ENCODE results near the gene VASN. TPM values are rescaled to one million over a fixed set of nuclear protein-coding genes. Genes with fewer than 3 reads are reported as not detected.

The VASN gene
- total and polyA plus RNA-seq, 10 of the 15 experiments (the other 5 are each of a cell fraction or from before 2014, with no cell fraction given): 0.02 to 0.19 (median 0.14) TPM; not detected in 6

DNA sequence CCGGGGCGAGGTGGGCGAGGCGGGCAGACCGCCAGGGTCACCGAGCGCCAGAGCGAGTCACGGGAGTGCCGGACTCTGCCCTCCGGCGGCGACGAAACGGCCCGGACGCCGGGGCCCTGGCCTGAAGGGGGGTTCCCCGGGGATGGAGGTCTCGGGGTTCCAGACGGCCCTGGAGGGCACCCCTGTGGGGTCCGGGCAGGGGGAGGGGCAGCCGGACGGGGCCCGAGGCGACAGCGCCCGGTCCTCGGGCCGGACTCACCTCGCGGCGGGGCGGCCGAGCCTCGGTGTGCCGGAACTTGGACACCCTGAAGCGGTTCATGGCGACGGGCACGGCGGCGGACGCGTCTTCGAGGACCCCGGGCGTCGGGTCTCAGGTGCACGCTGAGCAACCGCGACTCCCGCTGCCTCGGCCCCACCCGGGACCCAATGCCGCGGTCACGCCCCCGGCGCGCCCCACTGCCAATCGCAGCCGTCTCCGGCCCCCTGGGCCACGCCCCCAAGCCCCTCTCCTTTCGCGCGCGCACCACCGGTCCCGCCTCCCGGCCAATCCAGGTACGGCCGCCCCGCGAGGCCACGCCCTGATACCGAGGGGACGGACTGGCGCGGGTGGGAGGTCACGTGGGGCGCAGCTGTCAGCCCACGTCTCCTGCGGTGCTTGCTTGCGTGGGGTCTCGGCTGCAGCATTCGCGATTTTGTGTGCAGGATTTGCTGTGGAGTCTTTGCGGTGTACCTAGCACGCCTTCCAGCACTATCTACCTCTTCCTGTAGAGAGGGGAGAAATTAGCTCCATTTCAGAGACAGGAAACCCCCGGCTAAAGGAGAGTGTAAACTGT, 44.8 kb downstream of the VASN start, which contains the start of gene CORO7 (continued):
- TF ChIP-seq, protein P1, sequence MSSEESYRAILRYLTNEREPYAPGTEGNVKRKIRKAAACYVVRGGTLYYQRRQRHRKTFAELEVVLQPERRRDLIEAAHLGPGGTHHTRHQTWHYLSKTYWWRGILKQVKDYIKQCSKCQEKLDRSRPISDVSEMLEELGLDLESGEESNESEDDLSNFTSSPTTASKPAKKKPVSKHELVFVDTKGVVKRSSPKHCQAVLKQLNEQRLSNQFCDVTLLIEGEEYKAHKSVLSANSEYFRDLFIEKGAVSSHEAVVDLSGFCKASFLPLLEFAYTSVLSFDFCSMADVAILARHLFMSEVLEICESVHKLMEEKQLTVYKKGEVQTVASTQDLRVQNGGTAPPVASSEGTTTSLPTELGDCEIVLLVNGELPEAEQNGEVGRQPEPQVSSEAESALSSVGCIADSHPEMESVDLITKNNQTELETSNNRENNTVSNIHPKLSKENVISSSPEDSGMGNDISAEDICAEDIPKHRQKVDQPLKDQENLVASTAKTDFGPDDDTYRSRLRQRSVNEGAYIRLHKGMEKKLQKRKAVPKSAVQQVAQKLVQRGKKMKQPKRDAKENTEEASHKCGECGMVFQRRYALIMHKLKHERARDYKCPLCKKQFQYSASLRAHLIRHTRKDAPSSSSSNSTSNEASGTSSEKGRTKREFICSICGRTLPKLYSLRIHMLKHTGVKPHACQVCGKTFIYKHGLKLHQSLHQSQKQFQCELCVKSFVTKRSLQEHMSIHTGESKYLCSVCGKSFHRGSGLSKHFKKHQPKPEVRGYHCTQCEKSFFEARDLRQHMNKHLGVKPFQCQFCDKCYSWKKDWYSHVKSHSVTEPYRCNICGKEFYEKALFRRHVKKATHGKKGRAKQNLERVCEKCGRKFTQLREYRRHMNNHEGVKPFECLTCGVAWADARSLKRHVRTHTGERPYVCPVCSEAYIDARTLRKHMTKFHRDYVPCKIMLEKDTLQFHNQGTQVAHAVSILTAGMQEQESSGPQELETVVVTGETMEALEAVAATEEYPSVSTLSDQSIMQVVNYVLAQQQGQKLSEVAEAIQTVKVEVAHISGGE (CRISPR knock-in tag; IDR thresholded peaks at IDR 0.05): no peak
- TF ChIP-seq LARP7 (IDR thresholded peaks at IDR 0.05): peak; percentile 93
- TF ChIP-seq CBX5 (IDR thresholded peaks at IDR 0.05; ENCODE audit: low read depth): no peak
- TF ChIP-seq RFX5 (IDR thresholded peaks at IDR 0.05; ENCODE audit: low read depth, low read length): 0 out of 2 replicates have a peak, but pooled peaks have one; percentile 59
- no peak for TF ChIP-seq YBX1 (IDR thresholded peaks at IDR 0.05)
- TF ChIP-seq, protein P2, sequence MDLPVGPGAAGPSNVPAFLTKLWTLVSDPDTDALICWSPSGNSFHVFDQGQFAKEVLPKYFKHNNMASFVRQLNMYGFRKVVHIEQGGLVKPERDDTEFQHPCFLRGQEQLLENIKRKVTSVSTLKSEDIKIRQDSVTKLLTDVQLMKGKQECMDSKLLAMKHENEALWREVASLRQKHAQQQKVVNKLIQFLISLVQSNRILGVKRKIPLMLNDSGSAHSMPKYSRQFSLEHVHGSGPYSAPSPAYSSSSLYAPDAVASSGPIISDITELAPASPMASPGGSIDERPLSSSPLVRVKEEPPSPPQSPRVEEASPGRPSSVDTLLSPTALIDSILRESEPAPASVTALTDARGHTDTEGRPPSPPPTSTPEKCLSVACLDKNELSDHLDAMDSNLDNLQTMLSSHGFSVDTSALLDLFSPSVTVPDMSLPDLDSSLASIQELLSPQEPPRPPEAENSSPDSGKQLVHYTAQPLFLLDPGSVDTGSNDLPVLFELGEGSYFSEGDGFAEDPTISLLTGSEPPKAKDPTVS (IDR thresholded peaks at IDR 0.05; ENCODE audit: low read depth, low read length): no peak
- TF ChIP-seq, protein P3, sequence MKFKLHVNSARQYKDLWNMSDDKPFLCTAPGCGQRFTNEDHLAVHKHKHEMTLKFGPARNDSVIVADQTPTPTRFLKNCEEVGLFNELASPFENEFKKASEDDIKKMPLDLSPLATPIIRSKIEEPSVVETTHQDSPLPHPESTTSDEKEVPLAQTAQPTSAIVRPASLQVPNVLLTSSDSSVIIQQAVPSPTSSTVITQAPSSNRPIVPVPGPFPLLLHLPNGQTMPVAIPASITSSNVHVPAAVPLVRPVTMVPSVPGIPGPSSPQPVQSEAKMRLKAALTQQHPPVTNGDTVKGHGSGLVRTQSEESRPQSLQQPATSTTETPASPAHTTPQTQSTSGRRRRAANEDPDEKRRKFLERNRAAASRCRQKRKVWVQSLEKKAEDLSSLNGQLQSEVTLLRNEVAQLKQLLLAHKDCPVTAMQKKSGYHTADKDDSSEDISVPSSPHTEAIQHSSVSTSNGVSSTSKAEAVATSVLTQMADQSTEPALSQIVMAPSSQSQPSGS (IDR thresholded peaks at IDR 0.05; ENCODE audit: low read length): no peak
- TF ChIP-seq ZNF622 (IDR thresholded peaks at IDR 0.05): no peak
- TF ChIP-seq, protein P4, sequence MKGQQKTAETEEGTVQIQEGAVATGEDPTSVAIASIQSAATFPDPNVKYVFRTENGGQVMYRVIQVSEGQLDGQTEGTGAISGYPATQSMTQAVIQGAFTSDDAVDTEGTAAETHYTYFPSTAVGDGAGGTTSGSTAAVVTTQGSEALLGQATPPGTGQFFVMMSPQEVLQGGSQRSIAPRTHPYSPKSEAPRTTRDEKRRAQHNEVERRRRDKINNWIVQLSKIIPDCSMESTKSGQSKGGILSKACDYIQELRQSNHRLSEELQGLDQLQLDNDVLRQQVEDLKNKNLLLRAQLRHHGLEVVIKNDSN (IDR thresholded peaks at IDR 0.05; ENCODE audit: borderline replicate concordance, extremely low read length, insufficient read depth, low read depth, low read length): peak; percentile 99
- no peak for TF ChIP-seq HDAC2 (IDR thresholded peaks at IDR 0.05)
- no peak for TF ChIP-seq FOXK2 (IDR thresholded peaks at IDR 0.05)
- no peak for TF ChIP-seq RAD21 (IDR thresholded peaks at IDR 0.05; ENCODE audit: insufficient read depth, low read depth, low read length)

Measured in GM12878 (cell line).